K562 (cell line): ENCODE results near the gene SHE. TPM values are rescaled to one million over a fixed set of nuclear protein-coding genes. Genes with fewer than 3 reads are reported as not detected.

Experiments used
- CBFA2T3 ChIP-seq: fragments of 450-650 bp; IDR thresholded peaks from 2 replicates; pipeline ENCODE4 v1.6.1; 2017
- FOXM1 ChIP-seq, 2 experiments: fragments of 450-650 bp in 1 of 2; sonication (generic) in 1 of 2; formaldehyde crosslinking in 1 of 2; IDR thresholded peaks; 2 replicates each; pipeline versions ENCODE4 v1.6.1 to v1.9.0; 2017 to 2022; ENCODE audit warnings: low read depth in 2 of 2, mild to moderate bottlenecking in 2 of 2, missing genetic modification reagents in 1 of 2, moderate library complexity in 1 of 2
- HDAC2 ChIP-seq: fragments of 450-650 bp; IDR thresholded peaks from 2 replicates; pipeline ENCODE4 v1.6.1; 2016; ENCODE audit warnings: mild to moderate bottlenecking
- KLF16 ChIP-seq: IDR thresholded peaks from 2 replicates; pipeline ENCODE4 v1.6.1; 2016; ENCODE audit warnings: antibody characterized with exemption
- MEIS2 ChIP-seq: fragments of 450-650 bp; IDR thresholded peaks from 2 replicates; pipeline ENCODE4 v1.6.1; 2014; ENCODE audit warnings: mild to moderate bottlenecking; ENCODE audit not compliant: partially characterized antibody
- RHOXF2B ChIP-seq: fragments of 250-450 bp; sonication (Bioruptor Pico); conservative IDR thresholded peaks from 2 replicates; pipeline ENCODE4 v1.5.1; 2021
- RREB1 ChIP-seq: fragments of 250-450 bp; sonication (Bioruptor Pico); IDR thresholded peaks from 2 replicates; pipeline ENCODE4 v1.4.0; 2020
- SOX6 ChIP-seq: fragments of 450-650 bp; IDR thresholded peaks from 2 replicates; pipeline ENCODE4 v1.6.1; 2014; ENCODE audit warnings: mild to moderate bottlenecking
- SP1 ChIP-seq: sonication (generic); formaldehyde crosslinking; IDR thresholded peaks from 2 replicates; pipeline ENCODE4 v1.8.1; 2022; ENCODE audit warnings: mild to moderate bottlenecking, missing genetic modification reagents
- TAL1 ChIP-seq: fragments of 450-650 bp; IDR thresholded peaks from 2 replicates; pipeline ENCODE4 v1.6.1; 2016; ENCODE audit warnings: mild to moderate bottlenecking
- TCF3 ChIP-seq: sonication (generic); formaldehyde crosslinking; IDR thresholded peaks from 2 replicates; pipeline ENCODE4 v1.4.0; 2020; ENCODE audit warnings: mild to moderate bottlenecking, missing genetic modification reagents
- ZNF146 ChIP-seq: IDR thresholded peaks from one replicate; pipeline ENCODE4 v1.6.1; 2018; ENCODE audit warnings: missing compliant biosample characterization; ENCODE audit not compliant: unreplicated experiment
- ZNF316 ChIP-seq: fragments of 450-650 bp; IDR thresholded peaks from 2 replicates; pipeline ENCODE4 v1.6.1; 2016
- polyA plus RNA-seq, 8 experiments: library from polyadenylated mRNA; depleted of rRNA in 4 of 8; stranded (reverse) in 5 of 8; unstranded in 3 of 8; fragments of >200 nt; fragmentation: Nextera tagmentation in 2 of 8; fragmentation: Illumina TruSeq in 1 of 8; extraction: Ambion mirVana in 2 of 8; extraction: Trizol in 1 of 8; gene quantifications; 2 replicates each; pipeline versions ENCODE4 v1.2.1 to v1.2.3, GENCODE V29; 2011 to 2014; ENCODE audit warnings: inconsistent platforms in 1 of 8, missing spikeins in 1 of 8
- total RNA-seq, 7 experiments: library from RNA; depleted of rRNA in 6 of 7; stranded (reverse); fragments of >200 nt in 6 of 7; fragmentation: Illumina TruSeq in 2 of 7; extraction: Trizol in 2 of 7; gene quantifications; 2 replicates each; pipeline versions ENCODE4 v1.2.1 to v1.2.3, GENCODE V29; 2011 to 2021; ENCODE audit warnings: low replicate concordance in 1 of 7

The SHE gene
- total and polyA plus RNA-seq, 9 of the 15 experiments (the other 6 are each of a cell fraction or from before 2014, with no cell fraction given) = 0.01 to 0.05 TPM; not detected in 7

DNA sequence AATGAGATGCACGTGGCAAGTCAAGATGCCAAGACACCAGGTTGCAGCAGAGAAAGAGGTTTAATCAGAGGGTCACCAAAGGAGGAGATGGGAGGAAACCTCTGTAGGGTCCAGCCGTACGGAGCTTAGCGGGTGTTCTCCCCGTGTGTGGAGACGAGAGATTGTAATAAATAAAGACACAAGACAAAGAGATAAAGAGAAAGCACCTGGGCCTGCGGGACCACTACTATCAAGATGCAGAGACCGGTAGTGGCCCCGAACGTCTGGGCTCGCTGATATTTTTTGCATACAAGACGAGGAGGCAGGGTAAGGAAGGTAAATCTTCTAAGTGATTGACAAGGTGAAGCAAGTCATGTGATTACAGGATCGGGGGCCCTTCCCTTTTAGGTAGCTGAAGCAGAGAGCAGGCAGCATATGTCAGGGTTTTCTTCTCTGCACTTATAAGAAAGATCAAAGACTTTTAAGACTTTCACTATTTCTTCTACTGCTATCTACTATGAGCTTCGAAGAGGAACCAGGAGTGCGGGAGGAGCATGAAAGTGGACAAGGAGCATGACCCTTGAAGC is 41.4 kb downstream of the SHE start (continued):
- TF ChIP-seq RREB1 (CRISPR knock-in tag) = no peak
- TF ChIP-seq TCF3 (CRISPR knock-in tag) = peak; percentile 37; the same call in 1 of the 2 replicates
- TF ChIP-seq SOX6 = peak; percentile 33; the same call in 1 of the 2 replicates
- no peak for TF ChIP-seq RHOXF2B (CRISPR knock-in tag)
- peak; percentile 30 for TF ChIP-seq MEIS2
- no peak for TF ChIP-seq SP1
- TF ChIP-seq FOXM1 (IDR thresholded peaks at IDR 0.05; ENCODE audit: low read depth) = peak; percentile 11; the same call in 1 of the 2 replicates
- TF ChIP-seq FOXM1 (CRISPR knock-in tag; IDR thresholded peaks at IDR 0.05; ENCODE audit: low read depth) = no peak
- peak; percentile 43 for TF ChIP-seq ZNF316
- TF ChIP-seq CBFA2T3 = peak; percentile 89
- peak; percentile 83 for TF ChIP-seq TAL1
- TF ChIP-seq ZNF146 (CRISPR knock-in tag) = no peak
- TF ChIP-seq HDAC2 = 0 out of 2 replicates have a peak, but pooled peaks have one; percentile 20
- TF ChIP-seq KLF16 = peak; percentile 61; the same call in 1 of the 2 replicates
